ENCODE data around the gene PKP3.
A peak's percentile ranks its signal among the peaks of the same experiment; 100 is the strongest.

PKP3 gene

DNA sequence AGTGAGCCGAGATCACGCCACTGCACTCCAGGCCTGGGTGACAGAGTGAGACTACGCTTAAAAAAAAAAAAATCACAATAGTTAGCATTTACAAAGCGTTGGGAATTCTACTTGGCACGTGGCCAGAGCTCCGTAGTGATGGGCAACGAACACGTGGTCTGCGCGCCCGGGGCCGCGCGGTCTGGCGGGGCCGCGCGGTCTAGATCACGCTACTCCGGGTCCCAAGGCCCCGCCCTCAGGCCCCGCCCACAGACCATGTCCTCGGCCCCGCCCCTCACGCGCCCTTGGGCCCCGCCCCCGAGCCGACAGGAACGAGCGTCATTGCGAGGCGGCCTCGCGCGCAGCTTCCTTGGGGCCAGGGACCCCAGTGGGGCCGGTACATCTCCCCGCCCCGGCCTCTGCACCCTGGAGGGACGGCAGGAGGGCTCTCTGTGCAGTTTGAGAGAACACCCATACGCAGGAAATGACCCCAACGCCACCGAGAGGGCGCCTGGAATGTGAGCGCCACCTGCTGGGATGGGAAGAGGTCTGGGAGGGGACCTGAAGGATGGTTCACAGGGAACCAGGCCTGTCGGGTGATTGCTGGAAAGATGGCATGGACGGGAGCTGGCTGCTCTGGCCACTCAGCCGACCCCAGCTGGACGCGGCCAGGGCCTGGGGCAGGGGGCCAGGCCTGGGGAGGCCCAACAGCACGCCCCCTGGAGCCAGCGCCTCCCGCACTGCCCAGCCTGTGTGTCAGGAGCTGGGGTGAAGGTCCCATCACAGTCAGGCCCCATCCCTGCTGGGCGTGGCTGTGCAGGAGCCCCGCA lies 54.1 kb downstream of the PKP3 start:
- DNase-seq: peak; percentile 90

DNA sequence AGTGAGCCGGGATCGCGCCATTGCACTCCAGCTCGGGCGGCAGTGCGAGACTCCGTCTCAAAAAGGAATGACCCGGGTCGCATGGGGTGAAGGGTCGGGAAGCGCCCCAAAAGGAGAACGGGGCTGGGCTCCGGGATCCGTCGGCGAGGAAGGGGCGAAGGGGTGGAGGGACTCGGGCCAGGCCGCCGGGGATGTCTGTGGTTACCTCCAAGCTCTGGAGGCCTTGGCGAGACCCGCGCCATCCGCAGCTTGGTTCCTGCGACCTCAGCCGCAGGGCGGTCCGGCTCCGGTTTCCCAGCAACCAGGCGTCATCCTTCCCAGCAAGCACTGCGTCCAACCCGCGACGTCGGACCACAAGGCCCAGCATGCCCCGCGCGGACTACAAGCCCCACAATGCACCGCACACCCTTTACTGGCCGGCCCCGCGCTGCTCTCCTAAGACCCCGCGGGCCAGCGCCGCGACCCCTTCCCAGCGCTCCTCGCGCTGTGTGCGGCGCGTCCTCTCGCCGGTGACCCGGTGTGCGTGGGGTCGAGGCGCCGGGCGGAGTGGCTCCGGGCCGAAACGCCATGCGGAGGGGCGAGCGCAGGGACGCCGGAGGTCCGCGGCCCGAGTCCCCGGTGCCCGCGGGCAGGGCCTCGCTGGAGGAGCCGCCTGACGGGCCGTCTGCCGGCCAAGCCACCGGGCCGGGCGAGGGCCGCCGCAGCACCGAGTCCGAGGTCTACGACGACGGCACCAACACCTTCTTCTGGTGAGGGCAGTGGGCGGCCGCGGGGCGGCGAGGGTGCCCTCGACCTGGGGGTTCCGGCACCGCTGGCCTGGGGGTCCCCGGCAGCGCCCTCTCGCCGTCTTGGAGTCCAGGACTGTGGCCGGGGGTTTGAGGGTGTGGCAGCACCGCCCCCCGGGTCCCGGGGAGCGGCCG lies 56.1 kb downstream of the PKP3 start, which contains the start of gene PTDSS2:
Gene PTDSS2, plus strand, starts transcription at position 391 of the 920 bp plus-strand sequence. Its CDS starts 177 bp downstream, at position 568.
- peak; percentile 95 for DNase-seq

GRCh38 chr11:450809-451451 lies 56.9 kb downstream of the PKP3 start:
- DNase-seq: peak; percentile 77

GRCh38 chr11:451738-452137 lies 57.7 kb downstream of the PKP3 start:
- no peak for DNase-seq

- no peak for DNase-seq
These were observed 58.3 kb downstream of the PKP3 start for GRCh38 chr11:452203-452744.

- DNase-seq: no peak
These were observed 59.0 kb downstream of the PKP3 start for GRCh38 chr11:452916-453527.

DNA sequence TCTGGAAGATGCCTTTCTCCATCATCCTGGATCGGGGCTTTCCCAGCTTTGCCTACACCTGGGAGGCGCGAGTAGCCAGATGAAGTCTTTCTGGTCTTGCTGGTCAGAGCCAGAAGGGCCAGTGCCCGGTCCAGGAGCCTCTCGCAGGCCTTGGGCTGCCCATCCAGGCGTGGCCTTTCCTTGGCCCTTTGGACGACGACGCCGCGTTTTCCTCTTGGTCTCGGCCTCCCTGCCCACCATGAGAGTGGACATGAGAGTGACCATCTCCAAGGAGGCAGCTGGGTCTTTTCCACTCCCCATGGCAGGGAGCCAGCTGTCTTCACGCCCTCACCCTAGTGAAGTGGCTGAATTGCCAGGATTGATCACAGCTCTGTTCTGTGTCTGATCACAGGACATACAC lies 59.6 kb downstream of the PKP3 start:
- no peak for DNase-seq

GRCh38 chr11:454043-454442 lies 60.0 kb downstream of the PKP3 start:
- DNase-seq: no peak
